ENCODE measurements around the gene BACE2. TPM values are rescaled to one million over a fixed set of nuclear protein-coding genes. Genes with fewer than 3 reads are reported as not detected.

BACE2 gene
- total and polyA plus RNA-seq, 2 of the 13 experiments (the other 11 are each of a cell fraction or from before 2014, with no cell fraction given): 0.07 to 0.11 TPM

DNA sequence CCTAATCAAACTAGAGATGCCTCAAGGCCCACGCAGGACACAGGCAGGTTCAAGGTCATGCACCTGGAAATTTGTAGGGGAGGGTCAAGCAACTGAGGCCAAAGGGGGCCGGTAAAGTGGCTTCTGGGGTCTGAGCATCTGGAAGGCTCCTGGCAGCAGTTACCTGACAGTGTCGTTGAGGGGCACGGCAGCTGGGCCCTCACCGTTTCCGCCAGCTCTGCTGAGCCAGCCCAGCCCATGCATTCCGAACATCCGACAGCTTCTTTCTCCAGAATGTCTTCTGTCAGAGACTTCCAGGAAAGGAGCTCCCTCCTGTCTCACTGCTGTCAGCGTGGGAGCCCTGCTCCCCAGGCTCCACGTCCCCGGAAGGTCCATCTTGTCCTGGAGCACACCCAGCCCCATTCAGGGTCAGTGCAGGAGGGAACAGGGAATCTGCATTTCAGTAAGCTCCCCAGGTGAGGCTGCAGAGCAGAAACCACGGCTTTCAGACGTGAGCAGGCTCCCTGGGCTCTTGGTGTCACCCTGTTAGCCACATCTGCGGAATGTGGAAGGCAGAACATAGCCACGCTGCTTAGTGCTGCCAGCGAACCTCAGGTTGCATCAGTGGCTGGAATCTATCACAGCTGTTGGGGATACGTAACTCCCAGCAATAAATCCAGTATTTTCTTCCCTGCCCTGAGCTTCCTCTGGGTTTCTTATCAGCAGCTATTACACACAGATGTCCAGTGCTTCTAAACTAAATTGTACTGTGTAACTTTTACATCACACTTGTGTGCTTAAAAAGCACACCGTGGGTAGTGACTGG, 112.4 kb downstream of the BACE2 start:
- H3K9me3 ChIP-seq (ENCODE audit: low read length): no peaks in the 10 kb centered on the region
- in situ Hi-C loops (cut with HindIII; ENCODE audit: extremely low pct_ligation_motif_present, low pct_unique_long_range_greater_than_20kb) (loop anchor here (5.0 kb wide), 1 partner anchor 182 kb away; no protein-coding TSS in a partner anchor), intact Hi-C loops (cut with micrococcal nuclease; ENCODE audit: unreplicated experiment) (loop anchor here (10.0 kb wide), 1 partner anchor 324 kb away; no protein-coding TSS in a partner anchor)
- H3K27me3 ChIP-seq (ENCODE audit: control insufficient read depth in 1 of 2, insufficient read depth in 2 of 2, low read length in 2 of 2): peaks cover 0 to 36% of the 10 kb centered on the region in 2 experiments; a peak in 3 of 5 replicates
- no peaks in the 10 kb centered on the region for H3K4me1 ChIP-seq (ENCODE audit: insufficient read depth, low read length)
- POLR2A ChIA-PET: no interaction called here
- no peak for FAIRE-seq
- no peak overlapping the region for H2AFZ ChIP-seq (ENCODE audit: low read length)
- no peak overlapping the region for H3K4me2 ChIP-seq (ENCODE audit: low read depth, low read length)
- TF ChIP-seq ZNF629 (CRISPR knock-in tag; conservative IDR thresholded peaks at IDR 0.05) (no peak), HIC2 (CRISPR knock-in tag; IDR thresholded peaks at IDR 0.05; ENCODE audit: low read depth) (no peak), BHLHE40 (IDR thresholded peaks at IDR 0.05; ENCODE audit: low read length) (no peak), ZNF850 (CRISPR knock-in tag; conservative IDR thresholded peaks at IDR 0.05) (no peak), ZBTB39 (CRISPR knock-in tag; IDR thresholded peaks at IDR 0.05) (no peak), HOXA9 (CRISPR knock-in tag; IDR thresholded peaks at IDR 0.05; ENCODE audit: borderline replicate concordance) (no peak), CCDC6 (CRISPR knock-in tag; IDR thresholded peaks at IDR 0.05) (no peak), ZNF350 (CRISPR knock-in tag; IDR thresholded peaks at IDR 0.05; ENCODE audit: borderline replicate concordance, low read depth) (no peak), TOE1 (CRISPR knock-in tag; IDR thresholded peaks at IDR 0.05) (no peak), ZNF382 (CRISPR knock-in tag; IDR thresholded peaks at IDR 0.05; ENCODE audit: borderline replicate concordance) (no peak), SMARCC2 (IDR thresholded peaks at IDR 0.05) (no peak), SAFB2 (CRISPR knock-in tag; IDR thresholded peaks at IDR 0.05; ENCODE audit: borderline replicate concordance, low read depth) (no peak), FOXC1 (CRISPR knock-in tag; IDR thresholded peaks at IDR 0.05; ENCODE audit: borderline replicate concordance) (no peak), ZNF678 (CRISPR knock-in tag; IDR thresholded peaks at IDR 0.05) (no peak)
- TF ChIP-seq, protein P1, sequence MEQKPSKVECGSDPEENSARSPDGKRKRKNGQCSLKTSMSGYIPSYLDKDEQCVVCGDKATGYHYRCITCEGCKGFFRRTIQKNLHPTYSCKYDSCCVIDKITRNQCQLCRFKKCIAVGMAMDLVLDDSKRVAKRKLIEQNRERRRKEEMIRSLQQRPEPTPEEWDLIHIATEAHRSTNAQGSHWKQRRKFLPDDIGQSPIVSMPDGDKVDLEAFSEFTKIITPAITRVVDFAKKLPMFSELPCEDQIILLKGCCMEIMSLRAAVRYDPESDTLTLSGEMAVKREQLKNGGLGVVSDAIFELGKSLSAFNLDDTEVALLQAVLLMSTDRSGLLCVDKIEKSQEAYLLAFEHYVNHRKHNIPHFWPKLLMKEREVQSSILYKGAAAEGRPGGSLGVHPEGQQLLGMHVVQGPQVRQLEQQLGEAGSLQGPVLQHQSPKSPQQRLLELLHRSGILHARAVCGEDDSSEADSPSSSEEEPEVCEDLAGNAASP (CRISPR knock-in tag; IDR thresholded peaks at IDR 0.05; ENCODE audit: borderline replicate concordance): no peak
- no peaks in the 10 kb centered on the region for H3K36me3 ChIP-seq (replicated peaks in 1 of 2; ENCODE audit: control insufficient read depth in 1 of 2, insufficient read depth in 2 of 2, low read length in 2 of 2)
- no peak overlapping the region for H3K4me3 ChIP-seq (replicated peaks in 1 of 3; ENCODE audit: insufficient read depth in 1 of 3, low read depth in 2 of 3, low read length in 3 of 3)
- ATAC-seq: peak; percentile 23; the same call in 1 of the 3 replicates
- BruUV-seq (replicated peaks): no TSS peak
- CTCF ChIA-PET (ENCODE audit: low intra/inter-chr PET ratio, low total read pairs): no interaction called here
- 33% methylated on average over 6 of the region's 18 CpGs for WGBS (ENCODE audit: low lambda C conversion rate)
- no peaks in the 10 kb centered on the region for H3K79me2 ChIP-seq (ENCODE audit: insufficient read depth, low read length)
- DNase-seq (ENCODE audit: low spot score): no peak
- H3K9ac ChIP-seq (ENCODE audit: insufficient read depth, low read depth, low read length): no peak overlapping the region
- no peak overlapping the region for H3K27ac ChIP-seq (ENCODE audit: extremely low read length, insufficient read depth, low read length)
- H4K20me1 ChIP-seq (ENCODE audit: insufficient read depth, low read length): no peaks in the 10 kb centered on the region
